Erythroblast (primary cell): ENCODE data around the gene RAB6B.

Source experiments
- GATA1 ChIP-seq: IDR thresholded peaks from 2 replicates; pipeline ENCODE4 v1.6.1; 2011; ENCODE audit warnings: low read depth, mild to moderate bottlenecking, control low read depth, low read length, moderate library complexity
- POLR2A ChIP-seq: IDR thresholded peaks from 2 replicates; pipeline ENCODE4 v1.6.1; 2011; ENCODE audit warnings: mild to moderate bottlenecking, low read length

DNA sequence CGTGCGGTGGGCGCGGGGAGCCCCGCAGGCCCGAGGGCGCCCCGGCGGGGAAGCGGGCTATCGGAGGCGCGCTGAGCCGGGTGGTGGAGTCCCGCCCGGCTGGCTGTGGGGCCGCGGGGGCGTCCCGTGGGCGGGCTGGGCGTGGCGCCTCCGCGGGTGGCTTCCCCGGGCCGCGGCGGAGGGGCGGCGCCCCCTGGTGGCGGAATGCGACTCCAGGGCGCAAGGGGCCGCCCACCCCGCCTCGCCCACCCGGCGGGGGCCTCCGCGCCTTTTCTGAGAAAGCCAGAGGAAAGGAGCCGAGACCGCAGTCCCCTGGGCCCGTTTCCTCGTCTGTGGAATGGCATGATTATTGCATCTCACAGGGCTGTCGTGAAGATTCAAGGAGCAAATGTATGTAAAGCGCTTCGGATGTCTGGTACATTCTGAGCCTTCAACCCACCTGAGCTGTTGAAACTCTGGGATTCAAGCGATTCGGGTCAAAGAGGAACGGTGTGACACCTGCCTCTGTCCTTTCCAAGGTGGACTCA lies 31.9 kb upstream of the RAB6B start:
- TF ChIP-seq POLR2A (no peak), GATA1 (no peak)
